GM19324 (cell line): ENCODE measurements around the gene ITM2B.

Experiments used
- ATAC-seq: cut with Tn5 transposase; IDR thresholded peaks from one replicate; pipeline ENCODE4 v1.9.1; 2021; ENCODE audit warnings: mild to moderate bottlenecking, moderate library complexity; ENCODE audit not compliant: unreplicated experiment, low FRiP score

Gene ITM2B

DNA sequence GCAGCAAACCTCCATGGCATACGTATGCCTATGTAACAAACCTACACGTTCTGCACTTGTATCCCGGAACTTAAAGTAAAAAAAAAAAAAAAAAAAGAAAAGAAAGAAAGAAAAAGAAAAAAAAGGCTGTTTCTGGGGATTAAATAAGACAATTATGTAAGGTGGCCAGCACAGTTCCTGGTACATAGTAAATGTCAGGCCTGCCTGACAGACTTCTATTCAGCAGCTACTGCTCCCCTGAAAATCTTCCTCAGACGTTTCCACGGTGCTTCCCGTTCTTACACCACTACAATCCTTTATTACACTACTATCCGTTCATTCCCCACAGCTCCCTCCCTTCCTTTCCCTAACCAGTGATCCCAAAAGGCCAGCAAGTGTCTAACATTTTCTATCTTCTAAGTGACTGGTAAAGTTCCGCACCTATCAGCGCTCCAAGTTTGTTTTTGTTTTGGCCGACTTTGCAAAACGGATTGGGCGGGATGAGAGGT is 69.9 kb downstream of the ITM2B start:
- ATAC-seq, result no peak

DNA sequence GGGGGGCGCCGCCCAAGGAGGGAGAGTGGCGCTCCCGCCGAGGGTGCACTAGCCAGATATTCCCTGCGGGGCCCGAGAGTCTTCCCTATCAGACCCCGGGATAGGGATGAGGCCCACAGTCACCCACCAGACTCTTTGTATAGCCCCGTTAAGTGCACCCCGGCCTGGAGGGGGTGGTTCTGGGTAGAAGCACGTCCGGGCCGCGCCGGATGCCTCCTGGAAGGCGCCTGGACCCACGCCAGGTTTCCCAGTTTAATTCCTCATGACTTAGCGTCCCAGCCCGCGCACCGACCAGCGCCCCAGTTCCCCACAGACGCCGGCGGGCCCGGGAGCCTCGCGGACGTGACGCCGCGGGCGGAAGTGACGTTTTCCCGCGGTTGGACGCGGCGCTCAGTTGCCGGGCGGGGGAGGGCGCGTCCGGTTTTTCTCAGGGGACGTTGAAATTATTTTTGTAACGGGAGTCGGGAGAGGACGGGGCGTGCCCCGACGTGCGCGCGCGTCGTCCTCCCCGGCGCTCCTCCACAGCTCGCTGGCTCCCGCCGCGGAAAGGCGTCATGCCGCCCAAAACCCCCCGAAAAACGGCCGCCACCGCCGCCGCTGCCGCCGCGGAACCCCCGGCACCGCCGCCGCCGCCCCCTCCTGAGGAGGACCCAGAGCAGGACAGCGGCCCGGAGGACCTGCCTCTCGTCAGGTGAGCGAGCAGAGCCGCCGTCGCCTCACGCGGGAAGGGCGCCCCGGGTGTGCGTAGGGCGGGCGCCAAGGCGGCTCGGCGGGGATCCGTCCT is 70.5 kb downstream of the ITM2B start, which contains the start of gene RB1:
RB1 (plus strand) TSS at position 393 of the 784 bp plus-strand sequence; CDS start at position 555, 162 bp downstream.
- peak; percentile 79 for ATAC-seq

DNA sequence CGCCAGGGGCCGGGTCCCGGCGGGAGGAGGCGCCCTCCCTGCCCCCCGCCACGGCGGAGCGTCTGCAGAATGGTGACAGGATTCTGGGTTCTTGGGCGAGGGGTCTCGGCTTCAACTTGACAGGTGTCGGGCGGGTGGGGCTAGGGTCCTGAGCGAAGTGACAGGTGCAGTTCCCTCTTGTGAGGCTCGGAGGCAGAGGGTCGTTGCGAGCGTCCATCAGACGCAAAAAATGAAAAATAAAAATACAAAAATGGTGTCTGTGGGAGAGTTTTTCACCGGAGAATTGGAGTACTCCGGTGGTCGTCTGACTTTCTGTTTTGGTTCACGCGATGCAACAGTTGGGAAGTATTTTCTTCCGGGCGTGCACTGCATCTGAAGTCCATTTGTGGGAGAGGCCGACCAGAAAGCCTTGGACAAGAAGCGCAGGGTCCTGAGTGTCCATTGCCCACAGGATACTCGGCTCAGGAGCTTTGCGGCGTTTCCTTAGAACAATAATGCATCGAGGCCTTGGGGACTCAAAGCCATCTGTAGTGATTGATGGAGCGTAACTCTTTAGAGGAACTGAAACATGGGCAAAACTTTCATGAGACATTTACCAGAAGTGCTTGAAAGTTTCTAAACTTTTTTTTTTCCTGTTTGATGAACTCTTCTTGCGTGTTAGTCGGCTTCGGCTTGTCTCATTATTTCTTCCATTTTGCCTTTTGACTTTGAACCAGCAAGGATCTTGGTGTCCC is 71.3 kb downstream of the ITM2B start:
- peak; percentile 57 for ATAC-seq

DNA sequence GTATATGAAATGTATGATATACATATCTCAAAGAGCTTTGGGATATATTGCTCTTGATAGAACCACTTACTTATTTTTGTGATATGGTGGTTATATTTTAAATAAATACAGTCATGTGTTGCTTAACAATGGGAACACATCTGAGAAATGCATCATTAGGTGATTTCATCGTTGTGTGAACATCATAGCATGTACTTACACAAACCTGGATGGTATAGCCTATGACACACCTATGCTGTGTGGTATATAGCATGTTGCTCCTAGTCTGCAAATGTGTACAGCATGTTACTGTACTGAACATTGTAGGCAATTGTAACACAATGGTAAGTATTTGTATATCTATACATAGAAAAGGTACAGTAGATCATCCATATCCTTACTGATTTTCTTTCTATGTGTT is 78.2 kb downstream of the ITM2B start:
- no peak for ATAC-seq

DNA sequence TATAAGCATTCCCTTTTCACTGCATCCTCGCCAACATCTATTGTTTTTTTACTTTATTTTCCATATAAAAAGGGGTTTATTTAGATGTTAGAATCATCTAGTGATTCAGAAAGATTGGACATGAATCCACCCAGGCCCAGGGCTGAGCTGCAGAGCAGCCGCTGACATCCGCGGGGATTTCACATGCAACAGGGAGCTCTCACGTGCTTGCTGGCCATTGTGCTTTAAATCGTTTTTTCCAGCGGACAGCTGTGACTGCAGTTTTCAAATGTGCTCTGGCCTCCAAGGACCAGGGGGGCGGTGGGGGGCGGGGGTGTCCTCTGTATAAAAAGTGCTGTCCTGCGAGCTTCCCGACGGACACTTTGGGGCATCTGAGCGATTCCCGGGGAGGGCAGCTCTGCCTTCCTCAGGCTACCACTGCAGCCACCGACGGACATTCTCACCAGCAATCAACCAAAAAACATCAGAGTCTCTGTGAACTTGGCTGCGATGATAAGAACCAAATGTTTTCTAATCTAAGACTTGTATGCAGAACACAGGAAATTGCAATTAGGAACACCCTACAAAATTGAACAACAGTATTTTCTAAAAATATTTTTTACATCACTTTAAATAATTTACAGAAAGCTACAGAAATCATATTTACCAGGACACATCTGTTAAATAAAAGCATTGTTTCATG is 83.1 kb downstream of the ITM2B start:
- ATAC-seq, result no peak

DNA sequence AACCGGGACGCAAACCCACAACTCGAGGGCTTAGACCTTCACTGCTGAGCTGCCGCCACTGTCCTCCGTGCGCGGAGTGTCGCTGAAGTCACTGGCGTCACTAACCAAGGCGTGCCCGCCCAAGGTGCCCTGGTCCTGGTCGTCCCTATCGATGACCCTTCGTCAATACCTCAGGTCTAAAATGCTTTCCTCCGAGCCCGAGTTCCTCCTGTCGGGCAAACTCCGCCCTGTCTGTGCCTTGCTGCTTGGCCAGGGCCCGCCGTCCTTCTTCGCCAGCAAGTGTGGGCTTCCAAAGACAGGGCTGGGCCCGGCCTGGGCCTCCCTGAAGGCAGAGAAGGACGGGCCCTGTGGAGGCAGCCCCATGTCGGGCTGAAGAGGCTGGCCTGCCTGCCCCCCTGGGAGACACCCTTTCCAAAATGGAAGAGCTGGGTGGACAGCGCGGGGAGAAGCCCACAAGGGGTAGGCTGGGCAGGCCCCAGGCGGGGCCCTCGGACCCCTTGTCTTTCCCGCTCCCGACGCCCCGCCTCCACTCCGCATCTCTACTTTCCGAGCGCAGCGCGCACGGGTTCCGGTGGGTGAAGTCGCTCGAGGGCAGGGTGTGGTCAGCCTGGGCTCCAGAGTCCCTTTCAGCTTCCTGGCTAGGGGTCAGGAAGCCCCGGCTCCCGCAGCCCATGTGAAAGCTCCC is 84.0 kb downstream of the ITM2B start:
- no peak for ATAC-seq

DNA sequence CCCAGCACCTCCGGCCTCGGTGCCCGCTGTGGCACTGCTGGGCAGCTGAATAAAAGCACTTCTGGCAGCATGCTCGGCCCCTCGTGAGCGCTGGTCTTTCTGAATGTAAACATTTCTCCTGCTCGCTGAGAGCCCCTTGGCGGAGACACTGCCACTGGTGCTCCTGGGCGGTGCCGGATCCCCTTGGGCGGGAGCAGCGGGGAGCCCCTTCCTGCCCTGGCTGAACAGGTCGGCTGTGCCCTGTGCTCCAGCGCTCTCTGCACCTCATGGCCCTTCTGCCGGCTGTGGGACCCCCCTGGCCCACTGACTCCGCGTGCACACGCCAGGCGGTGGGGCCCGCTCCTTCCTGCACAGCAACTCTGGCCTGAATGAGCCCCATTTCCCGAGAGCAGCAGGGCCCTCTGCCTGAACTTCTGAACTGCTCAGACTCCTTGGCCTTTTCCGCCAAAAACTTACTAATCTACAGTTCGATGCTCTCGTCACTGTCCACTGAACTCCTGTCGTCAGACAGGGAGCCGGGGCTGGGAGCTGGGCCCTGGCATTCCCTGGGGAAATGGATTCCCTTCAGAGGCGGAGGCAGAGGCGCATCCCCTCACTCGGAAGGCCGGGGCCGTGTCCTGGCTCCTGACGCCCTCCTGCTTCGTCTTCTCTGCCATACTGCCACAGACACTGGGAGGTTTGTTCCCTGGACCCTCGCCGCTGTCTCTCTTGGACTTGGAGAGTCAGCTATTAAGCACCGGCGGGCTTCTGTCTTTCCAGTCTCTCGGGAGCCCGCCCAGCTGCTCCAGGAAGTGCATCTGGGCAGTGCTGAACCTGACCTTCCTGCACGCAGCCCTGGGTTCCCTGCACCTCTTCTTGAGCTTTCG is 84.7 kb downstream of the ITM2B start:
- no peak for ATAC-seq

DNA sequence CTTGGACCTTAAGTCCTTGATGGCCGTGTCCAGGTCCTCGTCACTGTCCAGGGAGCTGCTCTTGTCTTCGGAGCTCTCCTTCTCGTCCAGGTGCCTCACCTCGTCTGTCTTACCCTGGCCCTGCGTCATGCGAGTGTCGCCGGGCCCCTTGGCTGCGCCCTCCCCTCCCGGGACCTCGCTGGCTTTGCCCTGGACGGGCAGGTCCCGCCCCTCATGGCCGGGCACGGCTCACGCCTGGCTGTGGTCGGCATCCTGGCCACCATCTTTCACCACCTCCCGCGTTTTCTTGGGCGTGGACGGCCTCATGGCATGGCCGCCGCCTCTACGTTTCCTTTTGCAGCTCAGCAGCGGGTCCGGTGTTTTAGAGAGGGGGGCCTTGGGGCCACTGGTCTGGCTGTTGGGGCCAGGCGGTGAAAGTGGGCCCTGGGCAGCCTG is 85.4 kb downstream of the ITM2B start:
- ATAC-seq, result no peak

DNA sequence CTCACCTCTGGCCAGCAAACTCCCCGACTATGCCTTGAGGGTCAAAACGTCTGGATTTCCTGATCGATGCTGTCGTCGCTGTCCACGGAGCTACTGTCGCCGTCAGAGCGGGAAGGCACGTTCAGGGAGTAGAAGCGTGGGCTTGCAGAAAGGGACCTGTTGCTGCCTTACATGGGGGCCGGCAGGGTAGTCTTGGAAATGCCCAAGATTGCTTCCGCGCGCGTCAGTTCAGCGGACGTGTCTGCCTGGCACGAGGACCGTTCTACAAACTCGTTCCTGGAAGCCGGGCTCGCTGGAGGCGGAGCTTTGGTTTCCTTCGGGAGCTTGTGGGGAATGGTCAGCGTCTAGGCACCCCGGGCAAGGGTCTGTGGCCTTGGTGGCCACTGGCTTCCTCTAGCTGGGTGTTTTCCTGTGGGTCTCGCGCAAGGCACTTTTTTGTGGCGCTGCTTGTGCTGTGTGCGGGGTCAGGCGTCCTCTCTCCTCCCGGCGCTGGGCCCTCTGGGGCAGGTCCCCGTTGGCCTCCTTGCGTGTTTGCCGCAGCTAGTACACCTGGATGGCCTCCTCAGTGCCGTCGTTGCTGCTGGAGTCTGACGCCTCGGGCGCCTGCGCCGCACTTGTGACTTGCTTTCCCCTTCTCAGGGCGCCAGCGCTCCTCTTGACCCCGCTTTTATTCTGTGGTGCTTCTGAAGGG is 86.0 kb downstream of the ITM2B start:
- ATAC-seq, result no peak
